Measurements from ENCODE around the gene CCDC149.

DNA sequence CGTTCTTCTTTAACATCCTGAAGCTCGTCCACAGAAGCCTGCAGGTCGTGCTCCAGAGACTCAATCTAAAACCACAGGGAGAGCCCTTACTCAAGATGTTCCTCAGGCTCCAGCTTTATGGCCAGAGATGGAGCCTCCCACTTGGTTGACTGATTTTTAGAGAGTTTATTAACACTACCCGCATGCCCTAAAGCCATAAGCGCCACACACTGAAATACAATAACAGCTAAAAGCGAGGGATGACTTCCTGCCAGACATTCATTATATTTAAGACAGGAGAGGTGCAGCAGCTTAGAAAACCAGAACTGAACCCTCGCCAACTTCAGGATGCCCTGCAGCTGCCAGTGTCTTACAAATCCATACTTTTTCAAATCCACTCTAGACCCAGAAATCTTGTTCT, 75.5 kb downstream of the CCDC149 start:
- TF ChIP-seq EZH2 (optimal IDR thresholded peaks at IDR 0.05; ENCODE audit: low read depth, low read length) (no peak), CTCF (IDR thresholded peaks at IDR 0.05; ENCODE audit: low read length) (no peak), EZH2phosphoT487 (IDR thresholded peaks at IDR 0.05; ENCODE audit: low read length) (no peak)
